Lower leg skin (tissue), 4 donors: Measurements from ENCODE around the gene SPEG. TPM values are rescaled to one million over a fixed set of nuclear protein-coding genes. Genes with fewer than 3 reads are reported as not detected.
A peak's percentile ranks its signal among the peaks of the same experiment; 100 is the strongest.

Source experiments
- DNase-seq, 2 donors: peaks; one replicate each; pipeline ENCODE4 v3.0.0-alpha.2; 2019; ENCODE audit warnings: low spot score in 2 of 2
- H3K4me3 ChIP-seq: fragments of 200-600 bp; sonication (generic); 2 replicates; pipeline ENCODE4 v1.5.1; 2017; ENCODE audit warnings: mild to moderate bottlenecking, low read depth; ENCODE audit not compliant: poor library complexity, severe bottlenecking
- CTCF ChIP-seq, 3 donors: fragments of 450-650 bp; IDR thresholded peaks; one replicate each; pipeline ENCODE4 v1.5.1; 2016; ENCODE audit warnings: antibody characterized with exemption in 3 of 3, mild to moderate bottlenecking in 3 of 3, moderate library complexity in 2 of 3
- POLR2A ChIP-seq, 2 donors: fragments of 450-650 bp; IDR thresholded peaks; one replicate each; pipeline ENCODE4 v1.6.1; 2016 to 2017; ENCODE audit warnings: antibody characterized with exemption in 2 of 2, mild to moderate bottlenecking in 1 of 2, moderate library complexity in 1 of 2
- WGBS, 2 donors: methylation state at CpG; one replicate each; pipeline ENCODE4 v1.1.5; 2018; 5-methylcytosine and 5-hydroxymethylcytosine counted together
- intact Hi-C: fragments of 100-400 bp; cut with DNase I; formaldehyde crosslinking; loops from one replicate; pipeline ENCODE4 v1.15.0; 2023; ENCODE audit warnings: low total_unique reads
- total RNA-seq, 4 donors: library from RNA; depleted of rRNA; stranded (reverse); fragments of >200 nt; gene quantifications; one replicate each; pipeline ENCODE4 v1.1.0, GENCODE V29; 2016

SPEG gene
- total RNA-seq, 4 donors from 2014 or later: 3.3 to 11.4 (median 5.3) TPM

GRCh38 chr2:219448776-219449341 is 14.2 kb downstream of the SPEG start:
- 72 to 75% methylated on average over 1 to 49 of the region's 51 CpGs for WGBS, 2 donors
- TF ChIP-seq CTCF (IDR thresholded peaks at IDR 0.05): no peak

DNA sequence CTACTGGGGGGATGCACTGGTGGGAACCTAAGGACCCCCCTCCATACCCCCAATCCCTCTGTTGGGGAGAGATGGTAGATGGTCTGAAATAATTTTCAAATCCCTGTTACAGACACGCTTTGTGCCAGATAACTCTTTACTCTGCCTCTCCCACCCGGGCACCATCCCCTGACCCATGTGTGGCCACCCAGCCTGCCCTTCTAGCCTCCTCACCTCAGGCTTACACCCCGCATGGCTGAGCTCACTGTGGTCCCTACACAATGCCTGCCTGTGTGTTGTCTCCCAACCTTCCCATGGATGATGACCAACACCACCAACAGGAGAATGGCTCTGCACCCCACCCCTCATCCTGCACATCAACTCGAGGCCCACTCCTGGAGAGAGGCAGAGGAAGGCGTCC is 15.0 kb downstream of the SPEG start:
- 89% methylated on average over 5 of the region's 5 CpGs for WGBS, 2 donors
- DNase-seq: no peak
- TF ChIP-seq CTCF (IDR thresholded peaks at IDR 0.05) (no peak), POLR2A (IDR thresholded peaks at IDR 0.05) (no peak)
- intact Hi-C loops: no loop called here
- H3K4me3 ChIP-seq: no peak overlapping the region

More at GRCh38 chr2:219448776-219449341, 14.2 kb downstream of the SPEG start:
- no peak overlapping the region for H3K4me3 ChIP-seq
- intact Hi-C loops: no loop called here
- no peak for DNase-seq

GRCh38 chr2:219451661-219452360 is 17.2 kb downstream of the SPEG start:
- TF ChIP-seq CTCF (IDR thresholded peaks at IDR 0.05) (no peak), POLR2A (IDR thresholded peaks at IDR 0.05) (no peak)
- intact Hi-C loops: no loop called here
- DNase-seq: no peak
- 72 to 78% methylated on average over 16 to 18 of the region's 18 CpGs for WGBS, 2 donors
- no peak overlapping the region for H3K4me3 ChIP-seq

- no peak overlapping the region for H3K4me3 ChIP-seq
- TF ChIP-seq POLR2A (IDR thresholded peaks at IDR 0.05): no peak
- intact Hi-C loops: no loop called here
- WGBS, 2 donors: 45 to 53% methylated on average over 23 of the region's 23 CpGs
- no peak for DNase-seq
These were observed 18.0 kb downstream of the SPEG start for GRCh38 chr2:219452361-219453317.

GRCh38 chr2:219453671-219454590 is 19.3 kb downstream of the SPEG start:
- H3K4me3 ChIP-seq: no peak overlapping the region
- intact Hi-C loops: no loop called here
- peak in 1 of 2 donors; percentile 35 for DNase-seq
- TF ChIP-seq POLR2A (IDR thresholded peaks at IDR 0.05): no peak
- no peak for TF ChIP-seq CTCF (IDR thresholded peaks at IDR 0.05)
- WGBS, 2 donors: 72 to 73% methylated on average over 9 to 10 of the region's 10 CpGs
